H1 (cell line): Measurements from ENCODE around the gene APLP1. TPM values are rescaled to one million over a fixed set of nuclear protein-coding genes. Genes with fewer than 3 reads are reported as not detected.

ENCODE experiments used
- CTCF ChIA-PET: fragments of 300-600 bp; sonication (Branson Sonifier 250); formaldehyde crosslinking; loops from one replicate; lab custom pipeline; 2021; ENCODE audit not compliant: partially characterized antibody; lab: Charles Lee
- POLR2A ChIA-PET: fragments of 300-600 bp; sonication (Branson Sonifier 250); formaldehyde crosslinking; loops from one replicate; lab custom pipeline; 2021; ENCODE audit warnings: inconsistent platforms; ENCODE audit not compliant: partially characterized antibody; lab: Charles Lee
- DNase-seq, 2 experiments: peaks; one replicate each; pipeline versions ENCODE4 v3.0.0 to v3.0.0-alpha.2; 2010 to 2022; ENCODE audit warnings: low spot score in 2 of 2, low read depth in 1 of 2, mixed read lengths in 1 of 2
- FAIRE-seq: peaks from 2 replicates; lab custom pipeline; 2011; peaks lifted over from hg19 to GRCh38; lab: Jason Lieb, UNC
- H2AFZ ChIP-seq: 2 replicates; pipeline ENCODE4 v1.8.1; 2012; ENCODE audit warnings: low read length, inconsistent platforms
- H2AK5ac ChIP-seq: 2 replicates; pipeline ENCODE4 v1.6.1; 2013; ENCODE audit warnings: low read depth, low read length
- H2BK120ac ChIP-seq: replicated peaks from 2 replicates; pipeline ENCODE3; 2013; ENCODE audit warnings: low read depth, low read length, inconsistent platforms
- H2BK12ac ChIP-seq: 2 replicates; pipeline ENCODE4 v1.6.1; 2013; ENCODE audit warnings: low read depth, low read length
- H2BK15ac ChIP-seq: 2 replicates; pipeline ENCODE4 v1.6.1; 2013; ENCODE audit warnings: low read length
- H2BK20ac ChIP-seq: 2 replicates; pipeline ENCODE4 v1.6.1; 2013; ENCODE audit warnings: low read length
- H2BK5ac ChIP-seq: 2 replicates; pipeline ENCODE4 v1.6.1; 2013; ENCODE audit warnings: low read depth, low read length
- H3K14ac ChIP-seq: 2 replicates; pipeline ENCODE4 v1.6.1; 2013; ENCODE audit warnings: inconsistent platforms; ENCODE audit not compliant: insufficient read length
- H3K18ac ChIP-seq: 2 replicates; pipeline ENCODE4 v1.6.1; 2013; ENCODE audit warnings: low read length; ENCODE audit errors: extremely low read depth
- H3K23ac ChIP-seq: 2 replicates; pipeline ENCODE4 v1.6.1; 2013; ENCODE audit warnings: inconsistent platforms; ENCODE audit not compliant: insufficient read length
- H3K23me2 ChIP-seq: 2 replicates; pipeline ENCODE4 v1.6.1; 2013; ENCODE audit warnings: low read depth, low read length
- H3K27ac ChIP-seq: 2 replicates; pipeline ENCODE4 v1.6.1; 2011; ENCODE audit warnings: low read depth, low read length, inconsistent platforms
- H3K27me3 ChIP-seq, 4 experiments: replicated peaks in 1 of 4; 1 replicate in 1 of 4; 2 replicates in 3 of 4; pipeline versions ENCODE4 v1.6.1 to v1.8.1; 2011 to 2013; ENCODE audit warnings: low read length in 3 of 4, mild to moderate bottlenecking in 3 of 4, inconsistent platforms in 2 of 4, mixed read lengths in 2 of 4, moderate library complexity in 1 of 4; ENCODE audit not compliant: control insufficient read depth in 3 of 4, insufficient read depth in 3 of 4; ENCODE audit errors: extremely low read depth in 1 of 4
- H3K36me3 ChIP-seq, 4 experiments: 2 replicates each; pipeline versions ENCODE4 v1.6.1 to v1.8.1; 2011 to 2013; ENCODE audit warnings: mild to moderate bottlenecking in 4 of 4, low read length in 3 of 4, moderate library complexity in 2 of 4, control low read depth in 1 of 4, inconsistent platforms in 1 of 4; ENCODE audit not compliant: insufficient read depth in 4 of 4, control insufficient read depth in 2 of 4
- H3K4ac ChIP-seq: replicated peaks from 2 replicates; pipeline ENCODE3; 2013; ENCODE audit warnings: low read length, low read depth, mixed read lengths, inconsistent platforms; ENCODE audit not compliant: insufficient read length
- H3K4me1 ChIP-seq, 4 experiments: replicated peaks in 1 of 4; 1 replicate in 1 of 4; 2 replicates in 3 of 4; pipeline versions ENCODE4 v1.6.1 to v1.8.1; 2011 to 2013; ENCODE audit warnings: low read length in 3 of 4, inconsistent platforms in 2 of 4, mixed read lengths in 1 of 4; ENCODE audit not compliant: insufficient read depth in 4 of 4, control insufficient read depth in 3 of 4
- H3K4me2 ChIP-seq, 2 experiments: 2 replicates each; pipeline versions ENCODE4 v1.6.1 to v1.8.1; 2011 to 2013; ENCODE audit warnings: low read depth in 2 of 2, low read length in 2 of 2, control low read depth in 1 of 2, inconsistent platforms in 1 of 2, mild to moderate bottlenecking in 1 of 2; ENCODE audit not compliant: insufficient read depth in 1 of 2
- H3K4me3 ChIP-seq, 4 experiments: fragments of 200-600, 300-600 bp in 1 of 4; sonication (generic), shearing (Covaris generic), sonication (Bioruptor Twin) in 1 of 4; 2 replicates each; pipeline versions ENCODE4 v1.5.1 to v1.8.1; 2011 to 2016; ENCODE audit warnings: low read length in 4 of 4, low read depth in 3 of 4, control low read depth in 2 of 4, inconsistent platforms in 2 of 4, mild to moderate bottlenecking in 2 of 4, mixed read lengths in 1 of 4, moderate library complexity in 1 of 4; ENCODE audit not compliant: insufficient read depth in 2 of 4; ENCODE audit errors: extremely low read depth in 1 of 4
- H3K56ac ChIP-seq: replicated peaks from 2 replicates; pipeline ENCODE3; 2013; ENCODE audit warnings: low read depth, mild to moderate bottlenecking, mixed read lengths, low read length, inconsistent platforms; ENCODE audit not compliant: insufficient read length
- H3K79me1 ChIP-seq: 2 replicates; pipeline ENCODE4 v1.6.1; 2013; ENCODE audit warnings: low read depth, low read length, control low read depth
- H3K79me2 ChIP-seq, 2 experiments: 2 replicates each; pipeline versions ENCODE4 v1.6.1 to v1.8.1; 2012 to 2013; ENCODE audit warnings: low read length in 2 of 2, mild to moderate bottlenecking in 2 of 2, inconsistent platforms in 1 of 2; ENCODE audit not compliant: insufficient read depth in 2 of 2, control insufficient read depth in 1 of 2
- H3K9ac ChIP-seq, 4 experiments: replicated peaks in 1 of 4; 1 replicate in 1 of 4; 2 replicates in 3 of 4; pipeline versions ENCODE4 v1.6.1 to v1.8.1; 2011 to 2013; ENCODE audit warnings: low read depth in 3 of 4, low read length in 3 of 4, control low read depth in 2 of 4, mild to moderate bottlenecking in 2 of 4, moderate library complexity in 2 of 4, inconsistent platforms in 1 of 4; ENCODE audit errors: extremely low read depth in 1 of 4
- H3K9me3 ChIP-seq, 2 experiments: 2 replicates each; pipeline versions ENCODE4 v1.6.1 to v1.8.1; 2012 to 2013; ENCODE audit warnings: mild to moderate bottlenecking in 2 of 2, moderate library complexity in 2 of 2, control low read depth in 1 of 2, inconsistent platforms in 1 of 2, low read depth in 1 of 2, low read length in 1 of 2, mixed read lengths in 1 of 2; ENCODE audit not compliant: insufficient read depth in 2 of 2
- H4K20me1 ChIP-seq, 2 experiments: replicated peaks in 1 of 2; 2 replicates each; pipeline versions ENCODE3 to v1.8.1; 2011 to 2013; ENCODE audit warnings: inconsistent platforms in 2 of 2, low read length in 2 of 2, mild to moderate bottlenecking in 1 of 2; ENCODE audit not compliant: insufficient read depth in 2 of 2, control insufficient read depth in 1 of 2
- H4K5ac ChIP-seq: 2 replicates; pipeline ENCODE4 v1.6.1; 2013; ENCODE audit warnings: low read length, low read depth, mixed read lengths, inconsistent platforms; ENCODE audit not compliant: insufficient read length
- H4K8ac ChIP-seq: 2 replicates; pipeline ENCODE4 v1.8.0; 2013; ENCODE audit warnings: mild to moderate bottlenecking, moderate library complexity, low read length, inconsistent platforms; ENCODE audit not compliant: insufficient read depth; ENCODE audit errors: extremely low read depth
- H4K91ac ChIP-seq: replicated peaks from 2 replicates; pipeline ENCODE3; 2013; ENCODE audit warnings: low read length, mixed read lengths, inconsistent platforms; ENCODE audit not compliant: insufficient read length
- BACH1 ChIP-seq: IDR thresholded peaks from 2 replicates; pipeline ENCODE4 v1.6.1; 2012; ENCODE audit warnings: low read length, improper control_type of control experiment
- WGBS, 2 experiments: shearing (Covaris generic) in 1 of 2; methylation state at CpG; one replicate each; pipeline versions ENCODE4 v1.1.6 to v1.1.7; 2013 to 2015; ENCODE audit warnings: low lambda C conversion rate in 2 of 2, mixed read lengths in 2 of 2, inconsistent platforms in 1 of 2, low coverage in 1 of 2, missing lambda C conversion rate in 1 of 2; ENCODE audit not compliant: insufficient replicate concordance in 2 of 2, insufficient coverage in 1 of 2, insufficient read length in 1 of 2; ENCODE audit errors: extremely low coverage in 1 of 2, missing lambda C conversion rate in 1 of 2; 5-methylcytosine and 5-hydroxymethylcytosine counted together
- polyA plus RNA-seq, 7 experiments: library from polyadenylated mRNA; depleted of rRNA in 3 of 7; stranded (reverse) in 5 of 7; unstranded in 2 of 7; fragments of >200 nt in 5 of 7; fragments of 200-250 nt in 2 of 7; gene quantifications; 1 replicate in 5 of 7; 2 replicates in 1 of 7; 4 replicates in 1 of 7; pipeline versions ENCODE4 v1.2.1 to v1.2.3, GENCODE V29; 2011 to 2013; ENCODE audit warnings: missing spikeins in 2 of 7, mixed read lengths in 2 of 7
- total RNA-seq: library from RNA; stranded (reverse); fragmentation: NEBNext Ultra II Directional; extraction: Animal tissue kit (Norgen Biotek cat#: 25700); gene quantifications from 2 replicates; pipeline ENCODE4 v1.2.1, GENCODE V29; 2021

The APLP1 gene
- total and polyA plus RNA-seq, 2 of the 8 experiments (the other 6 are each of a cell fraction or from before 2014, with no cell fraction given), result 19.9 to 22.0 TPM

GRCh38 chr19:35848486-35848885 lies 19.9 kb upstream of the APLP1 start:
- WGBS, 2 experiments, result 95% methylated on average over 8 of the region's 8 CpGs; no CpG with 5 or more reads in 1 of the 2 experiments
- H2BK12ac ChIP-seq, result no peak overlapping the region

More at GRCh38 chr19:35848486-35848885, 19.9 kb upstream of the APLP1 start:
- Histone ChIP-seq H3K18ac (no peak overlapping the region), H3K14ac (no peak overlapping the region), H3K27me3 (peaks cover 18 to 37% (median 29%) of the 10 kb centered on the region in 4 experiments), H2BK5ac (no peak overlapping the region), H3K79me2 (no peaks in the 10 kb centered on the region), H4K8ac (0 out of 2 replicates have a peak overlapping the region, but pooled peaks have one; percentile 46)
- CTCF ChIA-PET, result interaction anchor here (0.6 to 1.0 kb wide), 2 partner anchors 8 to 83 kb away, joined by 3 read pairs; no protein-coding TSS in a partner anchor
- TF ChIP-seq BACH1, result no peak
- TF ChIP-seq, all 59 proteins: peak for 0
- Histone ChIP-seq H4K20me1 (peaks cover 0 to 4% of the 10 kb centered on the region in 2 experiments), H3K9me3 (no peaks in the 10 kb centered on the region), H4K91ac (no peak overlapping the region), H3K23ac (no peak overlapping the region), H3K56ac (no peak overlapping the region), H2AFZ (no peak overlapping the region), H4K5ac (no peak overlapping the region), H2BK20ac (no peak overlapping the region), H3K79me1 (no peaks in the 10 kb centered on the region), H3K4me3 (no peak overlapping the region), H3K4me2 (no peak overlapping the region), H2BK15ac (no peak overlapping the region), H3K23me2 (peaks cover 21% of the 10 kb centered on the region), H3K27ac (no peak overlapping the region), H3K4me1 (peaks cover 0 to 19% (median 9%) of the 10 kb centered on the region in 4 experiments; a peak in 5 of 7 replicates), H3K36me3 (no peaks in the 10 kb centered on the region), H2AK5ac (no peak overlapping the region), H3K4ac (no peak overlapping the region), H3K9ac (no peak overlapping the region), H2BK120ac (no peak overlapping the region)
- DNase-seq (no peak), FAIRE-seq (no peak)
- POLR2A ChIA-PET, result no interaction called here
